ENCODE measurements around the gene HOXA3. TPM values are rescaled to one million over a fixed set of nuclear protein-coding genes. Genes with fewer than 3 reads are reported as not detected.

HOXA3 gene
- polyA plus RNA-seq, 1 donor from 2014 or later = not detected

DNA sequence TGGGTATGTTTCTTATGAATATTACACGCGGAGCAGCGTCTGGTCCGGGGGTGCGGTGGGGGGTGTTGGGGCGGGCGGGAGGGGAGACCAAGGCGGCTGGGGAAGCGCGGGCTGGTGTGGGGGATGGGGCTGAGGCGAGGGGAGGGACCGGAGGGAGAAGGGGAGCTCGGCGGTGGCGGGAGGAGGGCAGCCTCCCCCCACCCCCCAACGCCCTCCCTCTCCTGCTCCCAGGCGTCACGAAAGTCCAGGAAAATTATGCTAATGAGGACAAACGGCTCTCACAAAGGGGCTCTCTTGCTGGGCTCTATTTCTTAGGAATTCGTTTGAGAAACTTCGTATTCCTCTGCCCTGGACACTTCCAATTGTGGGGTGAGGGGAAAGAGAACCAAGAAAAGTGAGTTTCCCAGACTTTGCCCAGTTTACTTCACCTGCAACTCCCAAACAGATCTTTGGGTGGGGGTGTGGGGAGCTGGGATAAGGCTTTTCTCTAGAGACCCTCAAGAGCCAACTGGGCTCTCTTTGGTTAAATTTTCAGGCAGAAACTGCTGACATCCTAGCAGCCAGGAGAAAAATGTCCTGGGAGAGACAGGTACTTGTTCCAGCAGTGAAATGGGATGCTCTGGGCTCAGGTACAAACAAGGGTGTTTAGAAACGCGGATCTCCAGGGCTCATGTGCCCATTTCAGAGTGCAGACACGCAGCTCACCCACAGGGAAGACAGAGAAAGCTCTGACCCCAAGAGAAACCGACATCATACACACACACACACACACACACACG is 38.2 kb downstream of the HOXA3 start:
- Mint-ChIP-seq H3K36me3 (no peaks in the 10 kb centered on the region), H3K27ac (no peak overlapping the region), H3K27me3 (peaks cover 2% of the 10 kb centered on the region), H3K4me1 (no peaks in the 10 kb centered on the region), H3K4me3 (no peak overlapping the region), H3K9me3 (no peaks in the 10 kb centered on the region)

DNA sequence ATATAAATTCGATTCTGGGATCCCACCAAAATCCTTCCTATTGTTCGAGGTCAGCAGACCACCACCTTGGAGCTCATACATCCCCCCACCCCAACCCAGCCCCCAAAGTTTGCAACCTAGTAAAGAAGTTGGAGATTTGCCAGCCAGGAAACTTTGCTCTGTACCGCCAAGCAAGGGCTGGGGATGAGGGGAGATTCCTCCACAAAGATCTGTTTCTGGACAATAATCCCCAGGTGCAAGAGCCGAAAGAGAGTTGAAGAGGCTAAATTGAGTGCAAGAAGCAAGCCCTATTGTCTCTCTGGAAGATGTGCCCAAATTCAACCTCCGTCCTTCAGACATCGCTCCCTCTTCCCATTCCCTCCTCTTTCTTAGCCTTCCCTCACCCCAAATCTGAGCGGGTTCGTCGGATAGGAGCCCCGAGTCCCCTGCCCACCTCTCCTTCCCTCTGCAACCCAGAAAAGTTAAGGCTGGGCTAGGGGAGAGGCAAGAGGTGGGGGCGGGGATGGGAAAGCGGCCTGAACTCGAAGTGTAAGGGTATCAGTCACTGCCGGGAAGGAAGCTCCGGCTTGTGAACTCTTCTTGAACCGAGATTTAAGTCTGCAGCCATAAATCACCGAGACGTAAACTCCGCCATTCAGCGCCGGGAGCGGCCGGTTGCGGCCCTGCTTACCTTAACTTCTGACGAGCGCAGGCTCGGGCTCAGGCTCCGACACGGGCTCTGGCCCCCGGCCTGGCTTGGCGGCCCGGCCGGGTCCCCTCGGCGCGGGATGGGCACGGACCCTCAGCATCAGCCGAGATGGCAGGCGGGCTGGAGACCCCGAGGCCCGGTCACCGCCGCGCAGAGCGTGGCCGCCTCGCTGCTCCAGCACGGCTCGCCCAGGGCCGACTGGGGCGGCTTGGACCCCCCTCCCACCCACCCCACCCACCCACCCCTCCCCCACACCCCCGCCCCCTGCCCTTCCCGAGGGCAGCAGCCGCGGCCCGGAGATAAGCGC is 39.1 kb downstream of the HOXA3 start:
- H3K27me3 Mint-ChIP-seq = peaks cover 2% of the 10 kb centered on the region
- H3K9me3 Mint-ChIP-seq = no peaks in the 10 kb centered on the region
- H3K36me3 Mint-ChIP-seq = peaks cover 2% of the 10 kb centered on the region
- no peaks in the 10 kb centered on the region for H3K4me1 Mint-ChIP-seq
- H3K4me3 Mint-ChIP-seq = no peak overlapping the region
- H3K27ac Mint-ChIP-seq = no peak overlapping the region

DNA sequence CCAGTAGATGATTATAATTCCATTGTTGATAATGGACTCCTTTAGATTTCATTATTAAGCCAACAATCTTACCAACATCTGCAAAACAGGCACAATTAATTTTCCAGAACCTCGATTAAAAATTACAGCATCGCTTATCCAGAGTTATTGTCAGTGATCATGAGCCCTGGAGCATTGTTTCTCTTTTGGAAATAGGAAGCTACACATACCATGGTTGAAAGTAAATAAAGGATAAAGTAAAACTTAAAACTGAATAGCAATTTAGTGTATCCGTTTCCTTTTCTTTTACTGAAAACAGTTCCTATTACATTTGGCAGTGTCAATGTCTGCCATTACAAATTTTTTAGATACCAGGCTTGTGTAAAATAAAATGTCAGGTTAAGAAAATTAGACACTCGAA is 40.0 kb downstream of the HOXA3 start:
- peaks cover 2% of the 10 kb centered on the region for H3K36me3 Mint-ChIP-seq
- no peak overlapping the region for H3K27ac Mint-ChIP-seq
- H3K4me3 Mint-ChIP-seq = no peak overlapping the region
- peaks cover 2% of the 10 kb centered on the region for H3K27me3 Mint-ChIP-seq
- H3K4me1 Mint-ChIP-seq = peaks cover 0 to 1% (median 0%) of the 10 kb centered on the region in 3 donors
- no peaks in the 10 kb centered on the region for H3K9me3 Mint-ChIP-seq

DNA sequence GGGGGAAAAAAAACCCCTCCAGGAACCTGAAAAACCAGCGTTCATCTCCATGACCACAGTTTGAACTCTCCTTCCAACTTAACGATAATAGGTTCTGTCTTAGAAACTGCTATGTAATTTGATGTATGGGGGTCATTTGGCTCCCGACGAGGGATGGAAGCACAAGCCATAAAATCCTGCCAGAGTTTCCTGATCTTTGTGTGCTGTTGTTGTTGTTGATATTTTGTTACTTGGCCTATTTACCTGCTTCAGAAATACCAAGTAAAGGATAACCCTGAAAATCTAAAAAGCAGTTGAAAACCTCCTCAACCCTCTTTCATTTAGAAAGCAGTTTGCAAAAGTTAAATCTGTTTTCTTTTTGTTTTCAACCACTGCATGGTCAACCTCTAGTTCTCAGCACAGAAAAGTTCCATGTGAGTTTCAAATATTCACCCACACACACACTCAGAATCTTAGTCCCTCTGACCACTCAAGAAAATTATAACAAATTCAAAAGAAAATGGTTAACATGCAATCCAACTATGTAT is 40.6 kb downstream of the HOXA3 start:
- H3K9me3 Mint-ChIP-seq = no peaks in the 10 kb centered on the region
- no peak overlapping the region for H3K27ac Mint-ChIP-seq
- no peak overlapping the region for H3K4me3 Mint-ChIP-seq
- H3K27me3 Mint-ChIP-seq = peaks cover 2% of the 10 kb centered on the region
- peaks cover 0 to 1% (median 0%) of the 10 kb centered on the region in 3 donors for H3K4me1 Mint-ChIP-seq
- peaks cover 2% of the 10 kb centered on the region for H3K36me3 Mint-ChIP-seq

DNA sequence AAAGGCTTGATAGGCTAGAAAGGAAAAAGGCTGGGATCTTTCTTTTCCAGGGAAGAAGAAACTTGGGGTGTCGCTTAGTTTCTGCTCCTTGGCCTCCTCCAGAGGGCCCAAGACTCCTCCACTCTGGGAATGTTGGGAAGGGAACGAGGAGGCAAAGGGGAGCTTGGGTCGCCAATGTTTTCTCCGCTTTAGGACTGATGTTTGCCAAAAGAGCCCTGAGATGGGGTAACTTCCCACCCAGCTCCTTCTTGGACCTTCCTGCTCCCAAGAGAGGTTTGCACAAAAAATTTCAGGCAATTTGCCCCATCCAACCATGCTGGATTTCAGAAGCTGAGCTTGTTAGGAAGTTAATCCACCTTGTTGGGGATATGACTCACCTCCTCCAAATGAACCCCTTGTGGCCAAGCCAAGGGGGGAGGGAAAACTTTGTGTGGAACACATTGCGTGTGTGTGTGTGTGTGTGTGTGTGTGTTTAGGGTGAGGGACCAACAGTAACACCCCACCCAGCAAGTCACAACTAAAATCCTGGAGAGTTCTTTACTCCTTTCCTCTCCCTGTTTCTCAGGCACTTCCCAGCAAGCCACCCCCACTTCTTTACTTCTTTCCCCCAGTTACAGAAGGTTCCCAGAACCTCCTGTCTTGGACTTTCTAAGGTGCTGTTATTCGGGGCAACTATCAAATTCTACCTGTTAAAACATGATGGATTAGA is 41.2 kb downstream of the HOXA3 start:
- Mint-ChIP-seq H3K27me3 (peaks cover 2% of the 10 kb centered on the region), H3K4me3 (no peak overlapping the region), H3K27ac (no peak overlapping the region), H3K9me3 (no peaks in the 10 kb centered on the region), H3K36me3 (peaks cover 2% of the 10 kb centered on the region), H3K4me1 (peaks cover 0 to 1% (median 0%) of the 10 kb centered on the region in 3 donors)

DNA sequence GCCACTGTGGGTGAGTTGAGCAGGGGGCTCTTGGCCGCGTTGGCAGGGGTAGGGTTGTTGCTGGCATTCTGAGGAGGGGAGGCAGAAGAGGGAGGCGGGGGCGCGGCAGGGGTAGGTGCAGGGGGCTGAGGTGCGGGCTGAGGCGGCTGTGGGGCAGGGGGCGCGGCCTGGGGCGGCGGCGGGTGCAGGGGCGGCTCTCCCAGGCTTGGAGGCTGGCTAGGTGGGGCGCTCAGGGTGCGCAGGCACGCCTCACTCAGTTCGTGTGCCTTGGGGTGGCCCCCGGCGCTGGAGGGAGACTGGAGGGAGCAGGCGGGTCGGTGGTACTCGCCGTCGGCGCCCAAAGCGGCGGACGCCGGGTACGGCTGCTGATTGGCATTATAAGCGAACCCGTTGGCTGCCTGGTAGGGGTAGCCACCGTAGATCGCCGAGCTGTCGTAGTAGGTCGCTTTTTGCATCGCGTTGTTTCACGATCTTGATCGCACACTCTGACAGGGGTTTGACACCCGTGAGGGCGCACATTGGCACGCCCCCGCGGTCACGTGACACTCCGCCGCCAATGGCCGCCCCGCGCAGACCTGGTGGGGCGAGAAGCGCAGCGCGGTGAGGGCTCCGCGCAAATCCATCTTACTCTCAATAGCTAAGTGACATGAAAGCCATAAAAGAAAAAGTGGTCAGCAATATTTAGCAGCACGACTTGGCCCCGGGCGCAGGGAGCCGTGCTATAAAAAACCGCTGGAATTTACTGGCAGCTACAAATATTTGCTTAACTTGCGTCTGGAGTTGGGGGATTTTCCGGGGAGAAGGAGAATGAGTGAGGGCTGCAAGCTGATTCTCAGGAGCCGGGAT is 42.0 kb downstream of the HOXA3 start:
- H3K36me3 Mint-ChIP-seq = peaks cover 2% of the 10 kb centered on the region
- peaks cover 0 to 1% (median 0%) of the 10 kb centered on the region in 3 donors for H3K4me1 Mint-ChIP-seq
- no peak overlapping the region for H3K27ac Mint-ChIP-seq
- H3K9me3 Mint-ChIP-seq = no peaks in the 10 kb centered on the region
- H3K4me3 Mint-ChIP-seq = no peak overlapping the region
- peaks cover under 1% of the 10 kb centered on the region for H3K27me3 Mint-ChIP-seq

DNA sequence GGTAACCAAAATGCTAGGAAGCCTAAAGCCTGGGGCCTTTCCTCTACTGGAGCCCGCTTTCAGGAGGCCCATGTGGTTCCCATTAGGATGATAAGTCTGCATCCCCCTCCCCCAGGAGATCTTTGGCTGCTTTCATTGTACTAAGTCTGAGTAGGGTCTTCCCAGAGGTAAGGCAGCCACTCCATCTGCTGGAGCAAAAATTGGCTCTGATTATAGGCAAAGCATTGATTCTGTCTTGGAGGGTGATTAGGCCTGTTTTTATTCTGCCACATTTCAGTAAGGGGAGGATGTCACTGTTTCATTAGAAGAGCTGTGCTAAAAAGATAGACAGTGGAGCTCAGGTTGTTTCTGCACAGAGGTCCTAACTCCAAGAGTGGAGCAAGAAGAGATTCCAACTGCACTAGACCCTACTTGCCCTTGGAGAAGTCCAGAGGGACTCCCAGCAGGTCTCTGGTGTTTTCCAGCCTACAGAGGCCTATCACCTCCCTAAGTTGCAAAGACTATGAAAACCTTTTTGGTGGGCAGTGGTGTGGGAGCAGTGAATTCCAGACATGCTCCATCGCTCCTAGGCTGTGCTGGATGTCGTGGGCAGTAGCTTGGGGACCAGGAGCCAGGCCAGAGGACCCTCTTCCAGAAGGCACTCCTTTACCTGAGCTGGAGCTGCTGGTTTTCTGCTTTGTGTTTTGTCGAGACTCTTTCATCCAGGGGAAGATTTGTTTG is 42.8 kb downstream of the HOXA3 start:
- Mint-ChIP-seq H3K4me3 (no peak overlapping the region), H3K27me3 (peaks cover 3% of the 10 kb centered on the region), H3K36me3 (peaks cover 2% of the 10 kb centered on the region), H3K4me1 (peaks cover 0 to 1% (median 0%) of the 10 kb centered on the region in 3 donors), H3K9me3 (no peaks in the 10 kb centered on the region), H3K27ac (no peak overlapping the region)

DNA sequence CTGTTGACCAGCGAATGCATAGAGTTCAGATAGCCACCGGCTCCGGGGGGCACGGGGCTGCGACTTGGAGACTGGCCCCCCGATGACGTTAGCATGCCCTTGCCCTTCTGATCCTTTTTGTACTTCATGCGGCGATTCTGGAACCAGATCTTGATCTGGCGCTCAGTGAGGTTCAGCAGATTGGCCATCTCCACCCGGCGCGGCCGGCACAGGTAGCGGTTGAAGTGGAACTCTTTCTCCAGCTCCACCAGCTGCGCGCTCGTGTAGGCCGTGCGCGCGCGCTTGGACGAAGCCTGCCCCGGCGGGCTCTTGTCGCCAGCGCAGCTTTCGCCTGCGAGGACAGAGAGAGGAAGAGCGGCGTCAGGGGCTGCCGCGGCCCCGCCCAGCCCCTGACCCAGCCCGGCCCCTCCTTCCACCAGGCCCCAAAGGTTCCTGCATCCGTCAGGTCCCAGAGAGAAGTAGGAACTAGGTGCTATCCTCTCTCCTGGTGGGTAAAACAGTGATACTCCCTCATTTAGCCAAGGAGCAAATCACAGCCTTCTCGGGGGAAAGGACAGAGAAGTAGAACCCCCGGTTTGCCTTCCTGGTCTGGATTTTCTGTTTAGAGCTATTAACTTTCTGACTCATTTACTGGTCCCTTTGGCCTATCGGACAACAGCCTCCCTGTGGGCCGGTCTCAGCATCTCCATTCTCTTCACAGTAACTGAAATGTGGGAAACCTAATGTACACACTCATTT is 43.8 kb downstream of the HOXA3 start:
- Mint-ChIP-seq H3K36me3 (peaks cover 2% of the 10 kb centered on the region), H3K9me3 (no peaks in the 10 kb centered on the region), H3K4me1 (peaks cover 1 to 4% (median 4%) of the 10 kb centered on the region in 3 donors), H3K27me3 (peaks cover 12% of the 10 kb centered on the region), H3K27ac (no peak overlapping the region), H3K4me3 (no peak overlapping the region)

DNA sequence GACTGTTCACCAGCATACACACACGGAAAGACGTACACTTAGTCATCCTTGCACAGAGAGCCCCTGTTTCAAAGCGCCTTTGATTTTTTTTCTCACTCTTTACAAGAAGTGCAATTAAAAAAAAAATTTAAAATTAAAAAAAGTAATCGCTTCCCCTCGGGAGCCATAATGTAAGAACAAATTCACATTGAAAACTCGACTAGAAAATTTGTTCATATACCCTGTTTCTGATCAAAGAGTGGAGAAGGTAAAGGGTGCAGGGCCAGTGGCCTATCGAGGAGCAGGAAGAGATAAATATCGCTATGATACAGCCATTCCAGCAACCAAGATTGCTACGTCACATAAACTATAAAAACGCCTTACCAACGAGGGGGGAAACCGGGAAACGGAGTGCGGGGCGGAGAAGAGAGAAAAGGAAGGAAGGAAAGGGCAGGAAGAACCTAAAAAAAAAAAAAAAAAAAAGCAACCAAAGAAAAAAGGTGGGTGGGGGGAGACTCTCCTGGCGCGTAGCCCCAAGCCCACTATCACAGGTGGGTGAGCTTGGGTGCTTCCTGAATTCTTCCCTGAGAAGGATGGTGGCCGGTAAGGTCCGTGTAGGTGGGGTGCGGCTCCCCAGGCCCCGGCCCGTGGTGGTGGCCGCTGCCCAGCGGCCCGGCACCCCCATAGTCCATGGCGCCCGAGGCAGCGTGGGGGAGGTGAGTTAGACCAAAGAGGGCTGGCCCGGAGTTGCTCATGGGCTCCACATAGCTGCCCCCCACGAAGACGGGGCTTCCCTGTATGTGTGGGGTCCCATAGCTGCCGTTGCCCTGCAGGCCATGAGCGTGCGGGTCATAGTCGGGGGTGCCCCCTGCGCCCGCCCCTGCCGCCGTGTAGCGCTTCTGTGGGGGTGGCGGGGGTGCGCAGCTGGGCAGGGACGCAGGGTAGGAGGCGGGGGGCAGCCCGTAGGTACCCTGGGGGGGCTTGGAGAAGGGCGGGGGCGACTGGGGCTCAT is 44.7 kb downstream of the HOXA3 start:
- peaks cover 1 to 9% (median 6%) of the 10 kb centered on the region in 3 donors for H3K4me1 Mint-ChIP-seq
- no peak overlapping the region for H3K27ac Mint-ChIP-seq
- H3K27me3 Mint-ChIP-seq = peaks cover 21% of the 10 kb centered on the region
- H3K36me3 Mint-ChIP-seq = peaks cover 2% of the 10 kb centered on the region
- H3K9me3 Mint-ChIP-seq = no peaks in the 10 kb centered on the region
- H3K4me3 Mint-ChIP-seq = no peak overlapping the region

DNA sequence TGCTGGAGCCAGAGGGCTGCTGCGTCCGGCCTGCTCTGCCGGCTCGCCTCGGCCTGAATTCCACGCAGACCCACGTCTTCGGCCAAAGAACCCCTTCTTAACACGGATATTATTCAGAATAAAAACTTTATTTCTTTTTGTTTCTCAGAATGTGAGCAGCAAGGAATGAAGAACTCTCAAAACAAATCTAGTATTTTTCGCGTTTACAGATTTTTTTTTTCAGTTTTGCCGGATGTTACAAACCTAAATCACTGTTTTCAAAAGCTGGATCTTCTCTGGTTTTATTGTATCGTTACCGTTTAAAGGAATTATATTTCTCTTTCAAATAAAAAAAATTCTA is 45.5 kb downstream of the HOXA3 start:
- Mint-ChIP-seq H3K4me1 (peaks cover 1 to 15% (median 12%) of the 10 kb centered on the region in 3 donors), H3K4me3 (no peak overlapping the region), H3K27me3 (peaks cover 27% of the 10 kb centered on the region), H3K9me3 (no peaks in the 10 kb centered on the region), H3K27ac (no peak overlapping the region), H3K36me3 (peaks cover 2% of the 10 kb centered on the region)

DNA sequence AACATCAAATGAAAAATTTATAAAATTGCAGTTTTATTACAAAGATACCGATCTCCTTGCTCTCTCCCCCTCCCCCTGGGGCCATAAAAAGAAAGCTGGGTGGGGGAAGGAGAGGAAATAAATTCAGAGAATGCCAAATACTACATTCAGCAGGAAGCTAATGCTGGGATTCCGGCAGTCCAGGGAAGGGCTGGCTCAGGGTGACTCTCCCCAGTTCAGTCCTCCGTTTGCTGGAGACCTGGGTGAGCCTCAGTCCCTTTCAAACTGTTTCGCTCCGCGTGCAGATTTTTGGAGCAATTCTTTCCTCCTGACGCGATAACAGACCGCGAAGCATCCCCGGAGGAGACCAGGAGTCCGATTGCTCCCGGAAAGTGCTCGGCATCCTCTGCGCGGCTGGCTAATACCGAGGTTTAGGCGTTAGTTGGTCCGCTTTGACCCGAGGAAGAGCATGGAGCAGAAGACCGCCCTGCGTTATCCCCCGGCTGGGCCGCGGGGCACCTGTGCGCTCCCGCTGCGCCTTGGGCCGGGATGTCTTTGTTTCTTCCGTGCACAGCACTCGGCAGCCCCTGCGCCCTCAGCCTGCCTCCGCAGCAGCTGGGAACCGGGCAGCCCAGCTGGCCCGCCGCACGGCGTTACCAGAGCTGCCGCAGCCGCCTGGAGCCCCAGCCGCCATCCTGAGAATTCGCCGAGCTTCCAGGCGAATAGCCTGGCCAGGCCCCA is 46.0 kb downstream of the HOXA3 start:
- peaks cover 2% of the 10 kb centered on the region for H3K36me3 Mint-ChIP-seq
- no peak overlapping the region for H3K4me3 Mint-ChIP-seq
- H3K9me3 Mint-ChIP-seq = no peaks in the 10 kb centered on the region
- H3K27me3 Mint-ChIP-seq = peaks cover 31% of the 10 kb centered on the region
- H3K27ac Mint-ChIP-seq = no peak overlapping the region
- H3K4me1 Mint-ChIP-seq = peaks cover 5 to 19% (median 12%) of the 10 kb centered on the region in 3 donors
